ENCODE results near the gene EXOC4. TPM values are rescaled to one million over a fixed set of nuclear protein-coding genes. Genes with fewer than 3 reads are reported as not detected.

The EXOC4 gene
- total and polyA plus RNA-seq, 9 donors = 26.8 to 80.5 (median 70.7) TPM

DNA sequence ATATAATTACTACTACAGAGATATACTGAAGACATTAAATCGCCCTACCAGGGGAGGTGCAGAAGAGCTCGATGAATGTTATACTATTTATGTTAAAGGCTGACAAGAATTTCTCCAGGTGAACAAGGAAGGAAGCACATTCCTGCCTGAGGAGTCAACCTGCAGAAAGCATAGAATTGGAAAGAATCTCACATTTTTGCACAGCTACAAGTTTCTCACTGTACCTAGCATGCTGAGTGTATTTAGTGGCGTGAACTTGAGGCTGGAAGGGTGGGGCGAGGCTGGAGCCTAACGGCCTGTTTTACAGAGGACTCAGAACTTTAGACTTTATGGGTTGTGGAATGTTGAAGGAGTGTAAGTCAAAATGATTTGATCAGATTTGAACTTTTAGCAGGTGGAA is 500.6 kb downstream of the EXOC4 start:
- Histone ChIP-seq H3K27ac (no peak overlapping the region), H3K36me3 (no peaks in the 10 kb centered on the region), H3K27me3 (no peaks in the 10 kb centered on the region), H3K4me3 (no peak overlapping the region), H3K4me1 (ENCODE audit: insufficient read depth) (no peaks in the 10 kb centered on the region), H3K9me3 (no peaks in the 10 kb centered on the region)
- 90 to 95% (median 91%) methylated on average over 5 of the region's 5 CpGs for WGBS, 3 donors
- no peak for DNase-seq
- TF ChIP-seq POLR2A (IDR thresholded peaks at IDR 0.05) (no peak), CTCF (IDR thresholded peaks at IDR 0.05) (no peak), EP300 (IDR thresholded peaks at IDR 0.05) (no peak)
- intact Hi-C loops (cut with DNase I) = no loop called here

DNA sequence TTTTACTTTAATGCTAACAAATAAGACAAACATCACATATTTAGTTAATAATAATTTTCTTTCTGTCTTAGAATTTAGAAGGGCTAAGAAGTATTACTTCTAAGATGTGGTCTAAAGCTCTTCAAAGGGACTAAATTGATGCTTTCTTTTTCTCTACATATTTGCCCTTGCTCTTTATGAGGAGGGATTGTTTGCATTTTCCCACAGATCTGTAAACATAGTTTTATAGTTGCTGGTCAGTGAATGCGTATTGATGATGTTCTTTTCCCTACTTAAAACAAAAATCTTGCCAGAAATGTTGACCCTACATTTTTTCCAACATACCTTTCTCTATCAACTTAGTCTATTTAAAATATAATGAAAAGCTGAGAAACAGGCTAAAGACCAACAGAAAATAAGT is 501.8 kb downstream of the EXOC4 start:
- intact Hi-C loops (cut with DNase I) = no loop called here
- Histone ChIP-seq H3K27me3 (no peaks in the 10 kb centered on the region), H3K36me3 (no peaks in the 10 kb centered on the region), H3K4me3 (no peak overlapping the region), H3K9me3 (no peaks in the 10 kb centered on the region), H3K27ac (no peak overlapping the region), H3K4me1 (ENCODE audit: insufficient read depth) (no peaks in the 10 kb centered on the region)
- no peak for DNase-seq
- no peak for TF ChIP-seq EP300 (IDR thresholded peaks at IDR 0.05)
- 21 to 52% (median 34%) methylated on average over 1 of the region's 1 CpG for WGBS, 3 donors

- intact Hi-C loops (cut with DNase I) = no loop called here
- DNase-seq = no peak
- Histone ChIP-seq H3K4me3 (no peak overlapping the region), H3K27ac (no peak overlapping the region), H3K36me3 (no peaks in the 10 kb centered on the region), H3K4me1 (ENCODE audit: insufficient read depth) (no peaks in the 10 kb centered on the region), H3K27me3 (no peaks in the 10 kb centered on the region), H3K9me3 (no peaks in the 10 kb centered on the region)
- TF ChIP-seq EP300 (IDR thresholded peaks at IDR 0.05) (no peak), POLR2A (IDR thresholded peaks at IDR 0.05) (no peak), CTCF (IDR thresholded peaks at IDR 0.05) (no peak)
These were observed 503.0 kb downstream of the EXOC4 start for GRCh38 chr7:133755901-133756300.

DNA sequence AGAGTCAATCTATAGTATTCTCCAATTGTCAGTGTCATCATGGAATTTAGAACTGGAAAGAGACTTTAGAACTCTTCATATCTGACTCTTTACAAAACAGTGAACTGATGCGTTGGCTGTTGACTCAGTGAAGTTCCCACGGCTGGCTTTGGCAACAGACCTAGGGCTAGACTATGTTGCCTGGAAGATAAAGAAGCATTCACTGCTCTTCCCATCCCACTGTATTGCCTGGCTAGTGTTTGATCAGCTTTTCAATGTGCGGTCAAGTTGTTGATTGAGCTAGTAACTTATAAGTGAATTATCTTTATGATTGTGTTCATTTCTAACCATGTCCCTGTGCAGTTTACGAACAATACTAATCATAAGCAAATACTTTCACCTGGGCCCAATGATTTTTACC is 508.6 kb downstream of the EXOC4 start:
- H3K36me3 ChIP-seq = no peaks in the 10 kb centered on the region
- intact Hi-C loops (cut with DNase I) = no loop called here
- WGBS, 3 donors = 93 to 94% (median 94%) methylated on average over 4 of the region's 4 CpGs
- no peaks in the 10 kb centered on the region for H3K4me1 ChIP-seq (ENCODE audit: insufficient read depth)
- no peak overlapping the region for H3K4me3 ChIP-seq
- H3K27ac ChIP-seq = no peak overlapping the region
- H3K9me3 ChIP-seq = no peaks in the 10 kb centered on the region
- TF ChIP-seq CTCF (IDR thresholded peaks at IDR 0.05) (no peak), POLR2A (IDR thresholded peaks at IDR 0.05) (no peak), EP300 (IDR thresholded peaks at IDR 0.05) (no peak)
- H3K27me3 ChIP-seq = no peaks in the 10 kb centered on the region
- DNase-seq = no peak

GRCh38 chr7:133763076-133763640 is 510.3 kb downstream of the EXOC4 start:
- no peaks in the 10 kb centered on the region for H3K36me3 ChIP-seq
- DNase-seq = no peak
- intact Hi-C loops (cut with DNase I) = no loop called here
- no peaks in the 10 kb centered on the region for H3K27me3 ChIP-seq
- H3K4me1 ChIP-seq (ENCODE audit: insufficient read depth) = no peaks in the 10 kb centered on the region
- no peaks in the 10 kb centered on the region for H3K9me3 ChIP-seq
- H3K4me3 ChIP-seq = no peak overlapping the region
- 58 to 63% (median 58%) methylated on average over 3 of the region's 3 CpGs for WGBS, 3 donors
- no peak overlapping the region for H3K27ac ChIP-seq
- no peak for TF ChIP-seq EP300 (IDR thresholded peaks at IDR 0.05)
- no peak for TF ChIP-seq POLR2A (IDR thresholded peaks at IDR 0.05)
- no peak for TF ChIP-seq CTCF (IDR thresholded peaks at IDR 0.05)

Data from ovary (tissue), 9 donors.